HEK293 (cell line): ENCODE data around the gene SPINT4.

Experiments used
- YY1 ChIP-seq: fragments of 450-650 bp; formaldehyde crosslinking; IDR thresholded peaks from 2 replicates; pipeline ENCODE4 v1.5.1; 2018; ENCODE audit warnings: missing biosample characterization, missing genetic modification characterization
- ZBTB7A ChIP-seq: fragments of 450-650 bp; formaldehyde crosslinking; IDR thresholded peaks from 2 replicates; pipeline ENCODE4 v1.5.1; 2016; ENCODE audit warnings: low read depth, missing biosample characterization, missing genetic modification characterization
- ZNF16 ChIP-seq: fragments of 450-650 bp; formaldehyde crosslinking; IDR thresholded peaks from 2 replicates; pipeline ENCODE4 v1.5.1; 2016; ENCODE audit warnings: low read depth, missing biosample characterization, missing genetic modification characterization
- ZNF274 ChIP-seq, 2 experiments: fragments of 200-500 bp in 1 of 2; fragments of 450-650 bp in 1 of 2; sonication (Bioruptor generic) in 1 of 2; formaldehyde crosslinking in 1 of 2; IDR thresholded peaks; 2 replicates each; pipeline versions ENCODE4 v1.5.1 to v1.6.1; 2014 to 2016; ENCODE audit warnings: borderline replicate concordance in 1 of 2, inconsistent platforms in 1 of 2, low read length in 1 of 2, missing biosample characterization in 1 of 2, missing genetic modification characterization in 1 of 2
- ZNF558 ChIP-seq: fragments of 450-650 bp; formaldehyde crosslinking; IDR thresholded peaks from 2 replicates; pipeline ENCODE4 v1.5.1; 2016; ENCODE audit warnings: missing biosample characterization, missing genetic modification characterization
- ZNF600 ChIP-seq: fragments of 450-650 bp; formaldehyde crosslinking; IDR thresholded peaks from 2 replicates; pipeline ENCODE4 v1.5.1; 2016; ENCODE audit warnings: missing biosample characterization, missing genetic modification characterization
- ZNF785 ChIP-seq: fragments of 450-650 bp; formaldehyde crosslinking; IDR thresholded peaks from 2 replicates; pipeline ENCODE4 v1.5.1; 2016; ENCODE audit warnings: missing biosample characterization, missing genetic modification characterization
- TF ChIP-seq, protein P1 (sequence below): fragments of 450-650 bp; formaldehyde crosslinking; IDR thresholded peaks from 2 replicates; pipeline ENCODE4 v1.5.1; 2016; ENCODE audit warnings: missing biosample characterization, missing genetic modification characterization
- TF ChIP-seq, protein P2 (sequence below): fragments of 450-650 bp; formaldehyde crosslinking; IDR thresholded peaks from 2 replicates; pipeline ENCODE4 v1.5.1; 2016; ENCODE audit warnings: missing biosample characterization, missing genetic modification characterization
- TF ChIP-seq, protein P3 (sequence below): fragments of 450-650 bp; formaldehyde crosslinking; IDR thresholded peaks from 2 replicates; pipeline ENCODE4 v1.5.1; 2016; ENCODE audit warnings: missing biosample characterization, missing genetic modification characterization, low read depth
- TF ChIP-seq, protein P4 (sequence below): fragments of 450-650 bp; formaldehyde crosslinking; IDR thresholded peaks from 2 replicates; pipeline ENCODE4 v1.5.1; 2016; ENCODE audit warnings: missing biosample characterization, missing genetic modification characterization
- TF ChIP-seq, protein P5 (sequence below): fragments of 450-650 bp; formaldehyde crosslinking; conservative IDR thresholded peaks from 2 replicates; pipeline ENCODE4 v1.5.1; 2016; ENCODE audit warnings: low read depth, missing biosample characterization, missing genetic modification characterization

DNA sequence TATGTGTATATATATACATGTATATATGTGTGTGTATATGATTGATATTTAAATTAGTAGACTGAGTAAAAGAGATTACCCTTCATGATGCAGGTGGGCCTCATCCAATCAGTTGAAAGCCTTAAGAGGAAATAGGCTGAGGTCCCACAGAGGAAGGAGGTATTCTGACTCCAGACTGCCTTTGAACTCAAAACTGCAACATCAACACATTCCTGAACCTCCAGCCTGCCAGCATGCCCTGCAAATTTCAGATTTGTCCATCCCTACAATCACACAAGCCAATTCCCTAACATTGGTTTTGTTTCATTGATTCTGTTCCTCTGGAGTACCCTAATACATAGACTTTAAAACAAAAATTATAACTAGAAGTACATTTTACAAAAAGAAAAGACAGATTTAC, 22.9 kb downstream of the SPINT4 start:
- TF ChIP-seq, protein P1, sequence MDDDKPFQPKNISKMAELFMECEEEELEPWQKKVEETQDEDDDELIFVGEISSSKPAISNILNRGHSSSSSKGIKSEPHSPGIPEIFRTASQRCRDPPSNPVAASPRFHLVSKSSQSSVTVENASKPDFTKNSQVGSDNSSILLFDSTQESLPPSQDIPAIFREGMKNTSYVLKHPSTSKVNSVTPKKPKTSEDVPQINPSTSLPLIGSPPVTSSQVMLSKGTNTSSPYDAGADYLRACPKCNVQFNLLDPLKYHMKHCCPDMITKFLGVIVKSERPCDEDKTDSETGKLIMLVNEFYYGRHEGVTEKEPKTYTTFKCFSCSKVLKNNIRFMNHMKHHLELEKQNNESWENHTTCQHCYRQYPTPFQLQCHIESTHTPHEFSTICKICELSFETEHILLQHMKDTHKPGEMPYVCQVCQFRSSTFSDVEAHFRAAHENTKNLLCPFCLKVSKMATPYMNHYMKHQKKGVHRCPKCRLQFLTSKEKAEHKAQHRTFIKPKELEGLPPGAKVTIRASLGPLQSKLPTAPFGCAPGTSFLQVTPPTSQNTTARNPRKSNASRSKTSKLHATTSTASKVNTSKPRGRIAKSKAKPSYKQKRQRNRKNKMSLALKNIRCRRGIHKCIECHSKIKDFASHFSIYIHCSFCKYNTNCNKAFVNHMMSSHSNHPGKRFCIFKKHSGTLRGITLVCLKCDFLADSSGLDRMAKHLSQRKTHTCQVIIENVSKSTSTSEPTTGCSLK (tag by site-specific recombination): no peak
- TF ChIP-seq, protein P2, sequence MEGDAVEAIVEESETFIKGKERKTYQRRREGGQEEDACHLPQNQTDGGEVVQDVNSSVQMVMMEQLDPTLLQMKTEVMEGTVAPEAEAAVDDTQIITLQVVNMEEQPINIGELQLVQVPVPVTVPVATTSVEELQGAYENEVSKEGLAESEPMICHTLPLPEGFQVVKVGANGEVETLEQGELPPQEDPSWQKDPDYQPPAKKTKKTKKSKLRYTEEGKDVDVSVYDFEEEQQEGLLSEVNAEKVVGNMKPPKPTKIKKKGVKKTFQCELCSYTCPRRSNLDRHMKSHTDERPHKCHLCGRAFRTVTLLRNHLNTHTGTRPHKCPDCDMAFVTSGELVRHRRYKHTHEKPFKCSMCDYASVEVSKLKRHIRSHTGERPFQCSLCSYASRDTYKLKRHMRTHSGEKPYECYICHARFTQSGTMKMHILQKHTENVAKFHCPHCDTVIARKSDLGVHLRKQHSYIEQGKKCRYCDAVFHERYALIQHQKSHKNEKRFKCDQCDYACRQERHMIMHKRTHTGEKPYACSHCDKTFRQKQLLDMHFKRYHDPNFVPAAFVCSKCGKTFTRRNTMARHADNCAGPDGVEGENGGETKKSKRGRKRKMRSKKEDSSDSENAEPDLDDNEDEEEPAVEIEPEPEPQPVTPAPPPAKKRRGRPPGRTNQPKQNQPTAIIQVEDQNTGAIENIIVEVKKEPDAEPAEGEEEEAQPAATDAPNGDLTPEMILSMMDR: no peak
- no peak for TF ChIP-seq ZNF600 (tag by site-specific recombination)
- no peak for TF ChIP-seq ZNF16 (tag by site-specific recombination)
- TF ChIP-seq ZBTB7A (tag by site-specific recombination): no peak
- TF ChIP-seq, protein P3, sequence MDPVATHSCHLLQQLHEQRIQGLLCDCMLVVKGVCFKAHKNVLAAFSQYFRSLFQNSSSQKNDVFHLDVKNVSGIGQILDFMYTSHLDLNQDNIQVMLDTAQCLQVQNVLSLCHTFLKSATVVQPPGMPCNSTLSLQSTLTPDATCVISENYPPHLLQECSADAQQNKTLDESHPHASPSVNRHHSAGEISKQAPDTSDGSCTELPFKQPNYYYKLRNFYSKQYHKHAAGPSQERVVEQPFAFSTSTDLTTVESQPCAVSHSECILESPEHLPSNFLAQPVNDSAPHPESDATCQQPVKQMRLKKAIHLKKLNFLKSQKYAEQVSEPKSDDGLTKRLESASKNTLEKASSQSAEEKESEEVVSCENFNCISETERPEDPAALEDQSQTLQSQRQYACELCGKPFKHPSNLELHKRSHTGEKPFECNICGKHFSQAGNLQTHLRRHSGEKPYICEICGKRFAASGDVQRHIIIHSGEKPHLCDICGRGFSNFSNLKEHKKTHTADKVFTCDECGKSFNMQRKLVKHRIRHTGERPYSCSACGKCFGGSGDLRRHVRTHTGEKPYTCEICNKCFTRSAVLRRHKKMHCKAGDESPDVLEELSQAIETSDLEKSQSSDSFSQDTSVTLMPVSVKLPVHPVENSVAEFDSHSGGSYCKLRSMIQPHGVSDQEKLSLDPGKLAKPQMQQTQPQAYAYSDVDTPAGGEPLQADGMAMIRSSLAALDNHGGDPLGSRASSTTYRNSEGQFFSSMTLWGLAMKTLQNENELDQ (tag by site-specific recombination): no peak
- TF ChIP-seq ZNF274 (IDR thresholded peaks at IDR 0.05; ENCODE audit: low read length): no peak
- TF ChIP-seq ZNF274 (tag by site-specific recombination; IDR thresholded peaks at IDR 0.05; ENCODE audit: borderline replicate concordance): no peak
- no peak for TF ChIP-seq ZNF785 (tag by site-specific recombination)
- TF ChIP-seq, protein P4, sequence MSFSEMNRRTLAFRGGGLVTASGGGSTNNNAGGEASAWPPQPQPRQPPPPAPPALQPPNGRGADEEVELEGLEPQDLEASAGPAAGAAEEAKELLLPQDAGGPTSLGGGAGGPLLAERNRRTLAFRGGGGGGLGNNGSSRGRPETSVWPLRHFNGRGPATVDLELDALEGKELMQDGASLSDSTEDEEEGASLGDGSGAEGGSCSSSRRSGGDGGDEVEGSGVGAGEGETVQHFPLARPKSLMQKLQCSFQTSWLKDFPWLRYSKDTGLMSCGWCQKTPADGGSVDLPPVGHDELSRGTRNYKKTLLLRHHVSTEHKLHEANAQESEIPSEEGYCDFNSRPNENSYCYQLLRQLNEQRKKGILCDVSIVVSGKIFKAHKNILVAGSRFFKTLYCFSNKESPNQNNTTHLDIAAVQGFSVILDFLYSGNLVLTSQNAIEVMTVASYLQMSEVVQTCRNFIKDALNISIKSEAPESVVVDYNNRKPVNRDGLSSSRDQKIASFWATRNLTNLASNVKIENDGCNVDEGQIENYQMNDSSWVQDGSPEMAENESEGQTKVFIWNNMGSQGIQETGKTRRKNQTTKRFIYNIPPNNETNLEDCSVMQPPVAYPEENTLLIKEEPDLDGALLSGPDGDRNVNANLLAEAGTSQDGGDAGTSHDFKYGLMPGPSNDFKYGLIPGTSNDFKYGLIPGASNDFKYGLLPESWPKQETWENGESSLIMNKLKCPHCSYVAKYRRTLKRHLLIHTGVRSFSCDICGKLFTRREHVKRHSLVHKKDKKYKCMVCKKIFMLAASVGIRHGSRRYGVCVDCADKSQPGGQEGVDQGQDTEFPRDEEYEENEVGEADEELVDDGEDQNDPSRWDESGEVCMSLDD (tag by site-specific recombination): no peak
- TF ChIP-seq, protein P5, sequence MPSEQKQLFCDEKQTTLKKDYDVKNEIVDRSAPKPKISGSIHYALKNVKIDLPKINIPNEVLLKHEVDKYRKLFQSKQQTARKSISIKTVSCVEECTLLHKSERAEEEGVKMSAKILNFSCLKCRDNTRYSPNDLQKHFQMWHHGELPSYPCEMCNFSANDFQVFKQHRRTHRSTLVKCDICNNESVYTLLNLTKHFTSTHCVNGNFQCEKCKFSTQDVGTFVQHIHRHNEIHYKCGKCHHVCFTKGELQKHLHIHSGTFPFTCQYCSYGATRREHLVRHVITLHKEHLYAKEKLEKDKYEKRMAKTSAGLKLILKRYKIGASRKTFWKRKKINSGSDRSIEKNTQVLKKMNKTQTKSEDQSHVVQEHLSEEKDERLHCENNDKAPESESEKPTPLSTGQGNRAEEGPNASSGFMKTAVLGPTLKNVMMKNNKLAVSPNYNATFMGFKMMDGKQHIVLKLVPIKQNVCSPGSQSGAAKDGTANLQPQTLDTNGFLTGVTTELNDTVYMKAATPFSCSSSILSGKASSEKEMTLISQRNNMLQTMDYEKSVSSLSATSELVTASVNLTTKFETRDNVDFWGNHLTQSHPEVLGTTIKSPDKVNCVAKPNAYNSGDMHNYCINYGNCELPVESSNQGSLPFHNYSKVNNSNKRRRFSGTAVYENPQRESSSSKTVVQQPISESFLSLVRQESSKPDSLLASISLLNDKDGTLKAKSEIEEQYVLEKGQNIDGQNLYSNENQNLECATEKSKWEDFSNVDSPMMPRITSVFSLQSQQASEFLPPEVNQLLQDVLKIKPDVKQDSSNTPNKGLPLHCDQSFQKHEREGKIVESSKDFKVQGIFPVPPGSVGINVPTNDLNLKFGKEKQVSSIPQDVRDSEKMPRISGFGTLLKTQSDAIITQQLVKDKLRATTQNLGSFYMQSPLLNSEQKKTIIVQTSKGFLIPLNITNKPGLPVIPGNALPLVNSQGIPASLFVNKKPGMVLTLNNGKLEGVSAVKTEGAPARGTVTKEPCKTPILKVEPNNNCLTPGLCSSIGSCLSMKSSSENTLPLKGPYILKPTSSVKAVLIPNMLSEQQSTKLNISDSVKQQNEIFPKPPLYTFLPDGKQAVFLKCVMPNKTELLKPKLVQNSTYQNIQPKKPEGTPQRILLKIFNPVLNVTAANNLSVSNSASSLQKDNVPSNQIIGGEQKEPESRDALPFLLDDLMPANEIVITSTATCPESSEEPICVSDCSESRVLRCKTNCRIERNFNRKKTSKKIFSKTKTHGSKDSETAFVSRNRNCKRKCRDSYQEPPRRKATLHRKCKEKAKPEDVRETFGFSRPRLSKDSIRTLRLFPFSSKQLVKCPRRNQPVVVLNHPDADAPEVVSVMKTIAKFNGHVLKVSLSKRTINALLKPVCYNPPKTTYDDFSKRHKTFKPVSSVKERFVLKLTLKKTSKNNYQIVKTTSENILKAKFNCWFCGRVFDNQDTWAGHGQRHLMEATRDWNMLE: no peak
- TF ChIP-seq ZNF558 (tag by site-specific recombination): no peak
- no peak for TF ChIP-seq YY1 (tag by site-specific recombination)
